Kidney glomerular epithelial cell (primary cell): Measurements from ENCODE around the gene CD40.
A peak's percentile ranks its signal among the peaks of the same experiment; 100 is the strongest.
"Not testable (repeated sequence)": the region's sequence is repeated elsewhere in the genome, so short reads cannot be mapped to it uniquely, and the experiment has no call there.

ENCODE experiments used
- DNase-seq: peaks from one replicate; lab custom pipeline; 2025; lab: John Stamatoyannopoulos, UW

The CD40 gene

DNA sequence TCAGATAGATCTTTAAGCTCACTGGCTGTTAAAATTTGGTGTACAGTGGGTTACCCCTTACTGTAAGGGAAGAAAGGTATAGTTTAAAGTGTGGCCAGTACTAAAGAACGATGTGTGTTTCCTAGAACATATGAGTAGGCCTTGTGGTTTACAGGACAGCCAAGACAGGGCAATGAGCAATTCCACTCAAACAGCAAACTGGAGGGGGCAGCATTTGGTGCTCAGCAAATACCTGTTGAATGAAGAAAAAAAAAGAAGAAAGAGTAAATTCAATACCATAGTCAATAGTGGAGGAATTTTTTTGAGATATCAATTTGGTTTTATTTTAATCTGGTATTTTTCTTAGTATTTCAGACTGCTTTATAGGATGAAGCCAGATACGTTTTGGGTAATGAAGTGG, 24.6 kb upstream of the CD40 start:
- DNase-seq, result no peak

DNA sequence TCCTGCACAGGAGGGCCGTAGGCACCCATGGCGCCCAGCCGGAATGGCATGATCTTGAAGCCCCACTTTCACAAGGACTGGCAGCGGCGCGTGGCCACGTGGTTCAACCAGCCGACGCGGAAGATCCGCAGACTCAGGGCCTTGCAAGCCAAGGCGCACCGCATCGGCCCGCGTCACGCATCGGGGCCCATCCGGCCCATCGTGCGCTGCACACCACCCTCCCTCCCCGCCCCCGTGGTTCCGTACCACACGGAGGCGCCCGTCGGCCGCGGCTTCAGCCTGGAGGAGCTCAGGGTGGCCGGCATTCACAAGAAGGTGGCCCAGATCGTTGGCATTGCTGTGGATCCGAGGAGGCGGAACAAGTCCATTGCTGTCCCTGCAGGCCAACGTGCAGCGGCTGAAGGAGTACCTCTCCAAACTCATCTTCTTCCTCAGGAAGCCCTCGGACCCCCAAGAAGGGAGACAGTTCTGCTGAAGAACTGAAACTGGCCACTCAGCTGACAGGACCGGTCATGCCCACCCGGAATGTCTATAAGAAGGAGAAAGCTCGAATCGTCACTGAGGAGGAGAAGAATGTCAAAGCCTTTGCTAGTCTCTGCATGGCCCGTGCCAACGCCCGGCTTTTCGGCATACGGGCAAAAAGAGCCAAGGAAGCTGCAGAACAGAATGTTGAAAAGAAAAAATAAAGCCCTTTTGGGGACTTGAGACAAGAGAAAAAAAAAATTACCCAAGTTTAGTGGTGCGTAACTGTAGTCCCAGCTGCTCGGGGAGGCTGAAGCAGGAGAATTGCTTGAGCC, 18.4 kb upstream of the CD40 start:
- DNase-seq, result no peak

DNA sequence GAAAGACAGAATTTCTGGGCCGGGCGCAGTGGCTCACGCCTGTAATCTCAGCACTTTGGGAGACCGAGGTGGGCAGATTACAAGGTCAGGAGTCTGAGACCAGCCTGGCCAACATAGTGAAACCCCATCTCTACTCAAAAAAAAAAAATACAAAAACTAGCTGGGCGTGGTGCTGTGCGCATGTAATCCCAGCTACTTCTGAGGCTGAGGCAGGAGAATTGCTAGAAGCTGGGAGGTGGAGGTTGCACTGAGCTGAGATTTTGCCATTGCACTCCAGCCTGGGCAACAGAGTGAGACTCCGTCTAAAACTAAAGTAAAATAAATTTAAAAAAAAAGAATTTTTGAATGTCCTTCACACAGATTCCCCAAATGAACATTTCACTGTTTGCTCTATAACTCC, 17.7 kb upstream of the CD40 start:
- DNase-seq, result not testable (repeated sequence)

DNA sequence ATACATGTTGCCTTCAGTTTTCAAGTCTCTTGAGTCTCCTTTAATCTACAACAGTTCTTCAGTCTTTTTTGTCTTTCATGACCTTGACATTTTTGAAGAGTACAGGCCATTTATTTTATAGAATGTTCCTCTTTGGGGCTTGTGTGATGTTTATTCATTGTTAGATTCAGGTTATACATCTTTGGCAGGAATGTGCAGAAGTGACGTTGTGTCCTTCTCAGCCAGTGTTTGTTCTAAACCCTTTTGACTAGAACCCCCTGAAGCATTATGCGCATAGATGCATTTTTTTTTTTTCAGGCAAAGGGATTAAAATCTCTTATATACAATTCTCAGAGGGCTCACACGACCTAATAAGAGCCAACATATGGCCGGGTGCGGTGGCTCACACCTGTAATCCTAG, 17.1 kb upstream of the CD40 start:
- no peak for DNase-seq

DNA sequence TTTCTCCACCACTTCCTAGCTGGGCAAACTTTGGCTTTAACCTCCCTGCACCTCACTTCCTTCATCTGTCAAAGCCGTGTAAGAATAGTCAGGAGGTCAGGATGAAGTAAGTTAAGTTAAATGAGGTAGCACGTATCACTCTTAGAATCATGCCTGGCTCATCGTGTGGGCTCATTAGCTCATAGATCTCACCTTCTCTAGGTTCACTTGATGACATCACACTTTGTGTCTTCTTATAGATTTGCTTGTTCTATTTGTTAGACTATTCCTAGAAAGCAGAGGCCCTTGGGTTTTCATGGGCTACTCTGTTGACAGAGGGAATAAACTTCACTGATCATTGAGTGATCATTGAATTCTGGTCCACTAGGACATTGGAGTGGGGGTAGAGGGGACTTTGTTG, 16.2 kb upstream of the CD40 start:
- DNase-seq, result no peak

DNA sequence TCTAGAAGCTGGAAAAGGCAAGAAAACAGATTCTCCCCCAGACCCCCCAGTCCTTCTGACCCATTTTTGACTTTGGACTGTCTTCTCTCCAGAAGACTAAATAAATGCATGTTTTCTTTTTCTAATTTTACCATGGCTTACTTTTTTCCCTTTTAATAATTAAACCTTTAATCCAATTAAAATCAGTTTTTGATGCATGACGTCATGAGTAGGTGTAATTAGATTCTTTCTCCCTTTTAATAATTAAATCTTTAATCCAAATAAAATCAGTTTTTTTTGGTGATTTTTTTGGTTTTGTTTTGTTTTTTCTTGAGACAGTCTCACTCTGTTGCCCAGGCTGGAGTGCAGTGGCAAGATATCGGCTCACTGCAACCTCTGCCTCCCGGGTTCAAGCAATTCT, 15.2 kb upstream of the CD40 start:
- no peak for DNase-seq

DNA sequence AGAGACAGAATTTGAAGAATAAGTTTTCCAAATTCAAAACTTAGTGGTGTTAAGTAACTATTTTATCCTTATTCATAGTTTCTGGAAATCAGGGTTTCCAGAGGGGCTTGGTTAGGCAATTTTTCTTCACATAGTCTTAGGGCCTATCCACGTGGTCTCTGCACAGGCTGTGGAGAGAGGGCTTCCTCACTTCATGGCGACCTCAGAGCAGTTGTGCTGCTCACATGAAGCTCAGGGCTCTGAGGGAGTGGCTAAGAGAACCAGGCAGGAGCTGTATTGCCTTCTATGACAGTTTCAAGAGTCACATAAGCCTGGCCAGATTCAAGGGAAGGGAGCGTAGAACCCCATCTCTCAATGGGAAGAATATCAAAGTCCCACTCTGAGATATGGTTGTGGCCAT, 13.9 kb upstream of the CD40 start:
- no peak for DNase-seq

DNA sequence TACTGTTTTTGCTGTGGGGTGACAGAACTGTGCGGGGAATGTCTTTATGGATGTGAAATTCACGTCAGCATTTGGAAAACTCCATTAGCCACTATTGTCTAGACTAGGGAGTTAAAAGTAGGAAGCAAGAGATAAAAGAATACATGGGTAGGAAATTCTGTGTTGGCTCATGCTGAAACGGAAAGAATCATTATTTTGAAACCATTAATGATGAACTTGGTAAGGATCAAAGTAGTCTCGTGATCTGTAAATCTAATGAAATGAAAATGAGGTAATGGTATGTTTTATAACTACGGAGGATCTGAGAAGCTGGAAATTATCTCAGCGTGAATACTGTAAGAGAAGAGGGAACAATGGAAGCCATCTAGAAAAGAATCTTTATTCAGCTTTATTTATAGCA, 11.1 kb upstream of the CD40 start:
- DNase-seq, result no peak

DNA sequence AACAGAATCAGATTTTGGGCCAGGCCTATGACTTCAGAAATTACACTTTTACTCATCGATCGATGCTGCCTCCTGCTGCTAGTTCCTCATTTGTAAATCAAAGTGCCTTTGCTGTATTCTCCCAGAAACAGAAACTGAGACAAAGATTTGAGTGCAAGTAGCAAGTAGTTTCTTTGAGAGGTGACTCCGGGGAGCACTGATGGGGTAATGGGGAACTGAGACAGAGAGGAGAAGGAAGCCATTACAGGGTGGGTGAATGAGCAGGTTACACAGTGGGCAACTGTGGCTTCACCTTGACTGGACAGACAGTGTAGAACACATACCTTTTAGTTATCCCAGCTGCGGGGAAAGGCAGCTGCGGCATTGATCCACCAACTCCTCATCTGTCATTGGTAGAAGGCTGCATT, 9.7 kb upstream of the CD40 start:
- no peak for DNase-seq

DNA sequence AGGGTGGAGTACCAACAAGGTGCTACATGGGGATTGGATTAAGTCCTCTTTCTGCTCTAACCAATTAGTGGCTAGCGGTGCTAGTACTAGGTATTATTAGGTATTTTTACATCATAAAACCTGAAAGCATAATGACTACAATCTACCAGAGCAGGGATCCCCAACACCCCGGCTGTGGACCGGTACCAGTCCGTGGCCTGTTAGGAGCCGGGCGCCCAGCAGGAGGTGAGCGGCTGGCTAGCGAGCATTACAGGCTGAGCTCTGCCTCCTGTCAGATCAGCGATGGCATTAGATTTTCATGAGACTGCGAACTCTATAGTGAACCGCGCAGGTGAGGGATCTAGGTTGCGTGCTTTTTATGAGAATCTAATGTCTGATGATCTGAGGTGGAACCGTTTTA, 9.1 kb upstream of the CD40 start:
- no peak for DNase-seq

DNA sequence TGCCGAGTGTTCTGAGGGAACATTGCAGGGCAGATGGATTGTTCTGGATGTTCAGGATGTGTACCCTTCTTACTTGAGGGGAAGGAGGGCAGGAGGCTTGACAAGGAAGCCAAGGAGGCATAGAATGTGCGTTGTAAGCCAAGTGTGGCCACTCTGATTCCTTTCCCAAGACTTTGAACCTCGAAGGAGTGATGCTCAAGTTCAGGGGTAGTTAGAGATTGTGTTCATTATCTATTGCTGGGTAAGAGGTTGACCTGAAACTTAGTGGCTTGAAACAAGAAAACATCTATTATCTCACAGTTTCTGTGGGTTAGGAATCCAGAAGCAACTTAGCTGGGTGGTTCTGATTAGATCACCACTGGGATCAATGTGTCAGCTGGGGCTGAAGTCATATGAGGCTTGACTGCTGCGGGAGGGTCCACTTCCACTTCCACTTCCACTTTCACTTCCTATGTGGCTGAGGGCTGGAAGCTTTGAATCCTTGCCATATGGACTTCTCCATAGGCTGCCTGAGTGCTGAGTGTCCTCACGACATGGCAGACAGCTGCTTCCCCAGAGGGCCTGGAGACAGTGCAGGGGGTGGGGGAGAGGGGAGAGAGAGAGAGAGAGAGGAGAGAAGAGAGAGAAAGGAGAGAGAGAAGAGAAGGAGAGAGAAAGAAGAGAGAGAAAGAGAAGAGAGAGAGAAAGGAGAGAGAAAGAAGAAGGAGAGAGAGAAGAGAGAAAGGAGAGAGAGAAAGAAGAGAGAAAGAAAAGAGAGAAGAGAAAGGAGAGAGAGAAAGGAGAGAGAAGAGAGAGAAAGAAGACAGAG, 6.9 kb upstream of the CD40 start:
- no peak for DNase-seq

DNA sequence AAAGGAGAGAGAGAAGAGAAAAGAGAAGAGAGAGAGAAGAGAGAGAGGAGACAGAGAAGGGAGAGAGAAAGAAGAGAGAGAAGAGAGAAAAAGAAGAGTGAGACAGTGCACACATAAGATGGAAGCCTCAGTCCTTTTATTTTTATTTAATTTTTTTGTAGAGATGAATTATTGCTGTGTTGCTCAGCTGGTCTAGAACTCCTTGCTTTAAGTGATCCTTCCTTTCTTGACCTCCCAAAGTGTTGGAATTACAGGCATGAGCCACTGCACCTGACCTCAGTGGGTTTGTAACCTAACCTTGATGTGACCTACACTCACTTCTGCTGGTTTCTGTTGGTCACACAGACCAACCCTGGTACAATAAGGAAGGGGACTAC, 6.3 kb upstream of the CD40 start:
- no peak for DNase-seq

DNA sequence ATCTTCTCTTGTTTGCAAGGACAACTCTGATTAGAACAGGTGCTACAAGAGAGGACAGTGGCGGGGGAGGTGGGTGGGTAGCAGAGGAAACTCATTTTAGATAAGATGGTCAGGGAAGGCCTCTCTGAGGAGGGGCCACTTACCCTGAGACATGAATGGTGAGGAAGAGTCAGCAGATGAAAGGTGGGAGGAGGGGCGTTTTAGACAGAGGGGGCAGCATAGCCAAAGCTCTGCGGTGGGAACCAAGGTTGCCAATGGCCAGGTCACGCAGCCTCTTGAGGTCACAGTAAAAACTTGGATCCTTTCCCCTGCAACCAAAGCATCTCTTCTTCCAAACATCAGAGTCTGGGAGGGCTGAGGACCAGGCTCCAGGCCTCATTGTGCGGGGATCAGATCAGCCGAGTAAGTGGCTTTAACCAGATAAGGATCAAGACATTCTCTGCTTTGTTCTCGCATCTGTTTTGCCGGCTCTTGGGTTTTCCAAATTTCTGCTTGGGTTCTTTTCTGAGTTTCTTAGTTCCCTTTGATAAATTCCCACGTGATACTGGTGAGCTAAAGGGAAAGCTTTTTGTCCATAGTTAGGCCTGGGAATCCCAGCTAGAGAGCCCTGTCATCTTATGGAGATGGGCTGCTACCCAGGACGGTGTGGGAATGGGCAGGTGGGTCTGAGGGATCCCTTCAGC, 5.5 kb upstream of the CD40 start:
- no peak for DNase-seq

DNA sequence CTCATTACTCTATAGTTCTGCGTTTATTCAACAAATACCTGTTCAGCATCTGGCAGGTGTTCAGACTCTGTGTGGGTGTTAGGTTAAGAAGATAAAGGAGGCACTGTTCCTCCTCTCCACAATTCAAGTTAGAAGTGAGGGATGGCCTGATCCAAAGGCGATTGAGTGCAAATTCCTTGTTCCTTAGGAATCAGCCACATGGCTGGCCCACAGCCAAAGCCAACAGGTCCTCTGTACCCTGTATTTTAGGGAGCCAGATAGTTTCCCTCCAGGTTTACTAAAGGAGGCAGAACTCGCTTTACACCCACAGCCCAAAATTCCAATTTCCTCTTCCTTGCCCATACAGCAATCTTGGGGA, 5.0 kb upstream of the CD40 start:
- no peak for DNase-seq

DNA sequence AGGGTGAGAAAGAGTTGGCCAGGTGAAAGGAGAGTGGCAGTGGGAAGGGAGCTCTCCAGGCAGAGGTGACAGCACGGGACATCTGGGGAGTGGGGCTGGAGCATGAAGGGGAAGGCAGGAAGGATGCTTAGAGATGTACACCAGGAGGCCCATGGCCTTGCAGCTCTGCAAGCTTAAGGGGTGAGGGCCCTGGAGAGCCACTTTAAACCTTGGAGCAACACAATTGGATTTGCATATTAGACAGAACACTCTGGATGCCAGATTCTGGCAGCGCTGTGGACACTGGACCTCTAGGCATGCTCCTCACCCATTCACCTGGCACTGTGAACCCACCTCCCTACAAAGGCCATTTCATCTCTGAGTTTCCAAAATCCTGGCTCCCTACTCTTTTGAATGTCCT, 3.7 kb upstream of the CD40 start:
- no peak for DNase-seq

DNA sequence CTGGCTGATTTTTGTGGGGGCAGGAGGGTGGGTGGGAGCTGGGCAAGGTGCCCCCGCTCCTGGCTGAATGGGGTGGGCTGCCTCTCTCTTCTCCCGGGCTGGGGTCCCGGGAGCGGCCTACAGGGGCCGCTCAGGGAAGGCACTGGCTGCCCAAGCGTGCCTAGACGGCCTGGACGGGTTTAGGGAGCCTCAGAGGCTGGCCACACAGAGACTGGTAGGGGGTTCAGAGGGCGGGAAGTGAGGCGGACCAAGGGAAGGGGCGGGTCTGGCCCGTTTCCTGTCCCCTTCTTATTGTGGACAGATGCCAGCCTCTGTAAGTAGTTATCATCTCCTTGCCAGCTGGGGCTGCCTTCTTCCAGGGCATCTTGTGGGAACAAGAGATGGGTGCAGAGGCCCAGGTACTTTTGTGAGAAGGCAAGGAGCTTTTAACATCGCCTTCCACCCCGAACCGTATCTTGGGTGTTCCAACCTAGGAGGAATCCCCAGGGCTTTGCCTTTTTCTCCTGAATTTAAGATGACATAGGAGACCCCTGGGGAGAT, 437 bp downstream of the CD40 start:
- peak; percentile 17 for DNase-seq

DNA sequence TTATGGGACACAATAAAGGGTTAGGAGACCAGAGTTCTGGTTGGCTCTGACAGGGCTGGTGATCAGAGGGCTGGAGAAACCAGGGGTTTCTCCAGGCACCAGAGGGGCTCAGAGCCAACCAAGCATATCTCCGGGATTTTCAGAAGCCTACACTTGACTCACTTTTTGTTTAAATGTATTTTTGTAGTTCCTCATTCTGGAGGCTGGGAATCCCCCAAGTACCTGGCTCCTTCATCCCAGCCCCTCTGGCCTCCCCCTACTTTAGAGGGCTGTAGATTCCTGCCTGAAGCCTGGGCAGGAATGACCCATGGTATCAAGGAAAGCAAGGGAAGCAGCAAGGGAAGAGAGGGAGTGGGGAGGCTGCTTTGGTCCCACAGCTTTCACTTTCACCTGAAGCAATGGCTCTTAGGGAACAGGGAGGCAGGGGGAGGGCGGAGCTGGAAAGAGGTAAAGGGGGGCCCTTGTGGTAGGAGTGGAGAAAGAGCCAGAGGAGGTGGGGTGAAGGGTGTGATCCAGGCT, 973 bp downstream of the CD40 start:
- DNase-seq, result no peak

DNA sequence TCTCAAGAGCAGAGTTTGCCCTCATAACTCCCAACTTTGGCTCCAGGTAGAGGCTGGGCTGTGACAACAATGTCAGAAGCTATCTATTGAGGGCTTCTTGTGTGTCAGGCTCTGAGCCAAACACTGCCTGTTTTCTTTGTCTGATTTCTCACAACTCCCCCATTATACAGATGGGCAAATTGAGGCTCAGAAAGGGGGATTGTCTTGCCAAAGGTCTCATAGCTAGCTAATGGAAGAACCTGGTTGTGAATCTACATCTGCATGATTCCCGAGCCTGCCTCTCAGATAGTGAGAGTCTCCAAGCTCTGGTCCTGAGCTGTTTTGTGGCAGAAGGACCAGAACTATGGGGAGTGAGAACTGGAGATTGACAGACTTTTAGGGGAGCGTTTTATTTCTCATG, 1.4 kb downstream of the CD40 start:
- no peak for DNase-seq

DNA sequence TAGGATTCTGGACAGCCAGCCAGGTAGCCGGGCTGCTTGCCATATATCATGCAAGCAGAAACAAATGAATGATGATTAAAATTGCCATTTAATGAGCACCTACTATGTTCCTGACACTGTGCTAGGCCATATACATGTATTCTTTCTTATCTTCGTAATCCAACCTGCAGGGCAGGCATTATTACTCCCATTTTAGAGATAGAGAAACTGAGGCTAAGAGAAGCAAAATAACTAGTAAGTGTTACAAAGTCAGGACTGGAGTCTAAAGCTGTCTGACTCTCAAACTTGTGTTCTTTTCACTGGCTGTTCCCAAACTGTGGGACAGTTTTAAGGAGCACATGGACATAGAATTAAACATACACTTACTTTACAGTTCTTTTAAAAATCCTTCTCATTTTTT, 2.0 kb downstream of the CD40 start:
- no peak for DNase-seq

DNA sequence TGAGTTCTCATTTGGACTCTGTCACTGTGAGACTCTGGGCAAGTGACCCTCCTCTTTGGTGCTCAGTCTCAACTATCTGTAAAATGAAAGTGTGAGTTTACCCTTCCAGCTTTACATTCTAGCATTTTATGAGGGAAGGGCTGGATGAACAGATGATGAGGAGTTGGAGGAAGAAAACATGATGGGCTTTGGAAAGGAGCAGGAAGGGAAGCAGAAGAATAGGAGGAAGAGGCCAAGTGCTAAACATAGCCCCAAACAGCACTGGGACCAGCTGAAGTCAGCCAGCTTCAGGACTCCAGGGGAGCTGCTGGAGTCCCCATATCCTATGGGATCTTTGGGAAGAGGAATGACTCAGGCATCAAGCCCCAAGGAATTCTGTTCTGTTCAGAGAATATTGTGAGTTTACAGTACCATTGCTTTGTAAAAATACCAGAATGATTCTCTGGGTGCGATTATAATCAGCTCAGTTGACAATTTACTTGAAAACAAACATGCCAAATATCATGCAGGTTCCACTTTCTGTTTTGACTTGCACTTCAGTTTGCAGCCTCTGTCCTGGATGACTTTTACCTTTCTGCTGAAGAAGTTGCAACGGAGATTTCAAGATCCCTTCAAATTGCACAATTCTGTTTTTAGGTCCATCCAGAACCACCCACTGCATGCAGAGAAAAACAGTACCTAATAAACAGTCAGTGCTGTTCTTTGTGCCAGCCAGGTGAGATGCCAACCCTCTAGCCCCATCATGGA, 3.2 kb downstream of the CD40 start:
- no peak for DNase-seq

DNA sequence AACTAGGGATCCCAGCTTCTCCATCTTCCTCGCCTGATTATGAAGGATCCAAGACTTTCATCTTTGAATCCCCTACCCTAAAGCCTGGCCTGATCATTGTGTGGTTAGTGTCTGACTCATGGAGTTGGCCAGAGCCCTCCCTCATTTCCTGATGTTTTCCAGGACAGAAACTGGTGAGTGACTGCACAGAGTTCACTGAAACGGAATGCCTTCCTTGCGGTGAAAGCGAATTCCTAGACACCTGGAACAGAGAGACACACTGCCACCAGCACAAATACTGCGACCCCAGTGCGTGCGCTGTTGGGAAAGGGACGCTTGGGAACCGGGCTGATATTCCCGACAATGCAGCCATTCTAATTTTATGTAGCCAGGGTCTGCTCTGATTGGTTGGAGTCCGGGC, 4.0 kb downstream of the CD40 start:
- peak; percentile 37 for DNase-seq
